Endothelial cell of umbilical vein (primary cell): Measurements from ENCODE around the gene CDRT15. TPM values are rescaled to one million over a fixed set of nuclear protein-coding genes. Genes with fewer than 3 reads are reported as not detected.
"Not testable (repeated sequence)": the region's sequence is repeated elsewhere in the genome, so short reads cannot be mapped to it uniquely, and the experiment has no call there.

Experiments used
- BruUV-seq: library from RNA; stranded (reverse); fragments of 400-500 nt; replicated peaks from 2 replicates; lab custom pipeline; 2021; lab: Mats Ljungman, UMichigan
- CTCF ChIA-PET: fragments of 300-600, 350-600 bp; sonication (Branson Sonifier 250); formaldehyde crosslinking; loops from one replicate; lab custom pipeline; 2021; ENCODE audit warnings: antibody characterized with exemption, inconsistent platforms; lab: Charles Lee
- POLR2A ChIA-PET: fragments of 300-600, 350-600 bp; sonication (Branson Sonifier 250); formaldehyde crosslinking; loops from one replicate; lab custom pipeline; 2021; ENCODE audit warnings: antibody characterized with exemption, inconsistent platforms; lab: Charles Lee
- DNase-seq: peaks from one replicate; pipeline ENCODE4 v3.0.0-alpha.2; 2011; ENCODE audit warnings: low read depth, low spot score
- FAIRE-seq: peaks from 2 replicates; lab custom pipeline; 2011; peaks lifted over from hg19 to GRCh38; lab: Jason Lieb, UNC
- H2AFZ ChIP-seq: 2 replicates; pipeline ENCODE4 v1.6.0; 2012; ENCODE audit warnings: low read depth, low read length, control low read depth, inconsistent platforms
- H3K27ac ChIP-seq: 2 replicates; pipeline ENCODE4 v1.5.1; 2011; ENCODE audit warnings: low read depth, mild to moderate bottlenecking, control low read depth, low read length, moderate library complexity; ENCODE audit not compliant: insufficient read depth
- H3K27me3 ChIP-seq, 2 experiments: 2 replicates each; pipeline versions ENCODE4 v1.6.0 to v1.6.1; 2011; ENCODE audit warnings: low read length in 2 of 2, mixed read lengths in 1 of 2; ENCODE audit not compliant: control insufficient read depth in 2 of 2, insufficient read depth in 2 of 2
- H3K36me3 ChIP-seq, 2 experiments: 2 replicates in 1 of 2; 3 replicates in 1 of 2; pipeline ENCODE4 v1.5.1; 2011; ENCODE audit warnings: low read length in 2 of 2, mild to moderate bottlenecking in 1 of 2, moderate library complexity in 1 of 2; ENCODE audit not compliant: control insufficient read depth in 2 of 2, insufficient read depth in 2 of 2; ENCODE audit errors: extremely low read depth in 1 of 2
- H3K4me1 ChIP-seq: 3 replicates; pipeline ENCODE4 v1.5.1; 2011; ENCODE audit warnings: mild to moderate bottlenecking, low read length; ENCODE audit not compliant: control insufficient read depth, insufficient read depth; ENCODE audit errors: extremely low read depth
- H3K4me2 ChIP-seq: 2 replicates; pipeline ENCODE4 v1.6.1; 2011; ENCODE audit warnings: low read length, control low read depth, mixed read lengths; ENCODE audit not compliant: insufficient read depth
- H3K4me3 ChIP-seq, 3 experiments: fragments of 200-600 bp in 1 of 3; sonication (generic), shearing (Covaris generic) in 1 of 3; replicated peaks in 1 of 3; 2 replicates each; pipeline ENCODE4 v1.5.1; 2011 to 2016; ENCODE audit warnings: control low read depth in 3 of 3, low read length in 3 of 3, mild to moderate bottlenecking in 2 of 3, inconsistent platforms in 1 of 3, low read depth in 1 of 3, moderate library complexity in 1 of 3; ENCODE audit not compliant: insufficient read depth in 1 of 3
- H3K79me2 ChIP-seq: 2 replicates; pipeline ENCODE4 v1.6.0; 2012; ENCODE audit warnings: low read length, inconsistent platforms; ENCODE audit not compliant: control insufficient read depth, insufficient read depth
- H3K9ac ChIP-seq: replicated peaks from 2 replicates; pipeline ENCODE3; 2011; ENCODE audit warnings: low read length, control low read depth; ENCODE audit not compliant: insufficient read depth; ENCODE audit errors: extremely low read depth
- H3K9me1 ChIP-seq: replicated peaks from 3 replicates; pipeline ENCODE4 v1.6.0; 2011; ENCODE audit warnings: mild to moderate bottlenecking, low read length; ENCODE audit not compliant: control insufficient read depth, insufficient read depth; ENCODE audit errors: extremely low read depth
- H3K9me3 ChIP-seq: replicated peaks from 2 replicates; pipeline ENCODE4 v1.5.1; 2012; ENCODE audit warnings: low read length, inconsistent platforms; ENCODE audit not compliant: control insufficient read depth, insufficient read depth
- H4K20me1 ChIP-seq: replicated peaks from 2 replicates; pipeline ENCODE3; 2011; ENCODE audit warnings: mild to moderate bottlenecking, low read length; ENCODE audit not compliant: control insufficient read depth, insufficient read depth; ENCODE audit errors: extremely low read depth
- EZH2 ChIP-seq: IDR thresholded peaks from 2 replicates; pipeline ENCODE4 v1.6.1; 2012; ENCODE audit warnings: borderline replicate concordance, low read depth, mild to moderate bottlenecking, moderate library complexity, low read length, inconsistent platforms; ENCODE audit not compliant: severe bottlenecking
- FOS ChIP-seq: IDR thresholded peaks from 2 replicates; pipeline ENCODE4 v1.6.1; 2011; ENCODE audit warnings: mild to moderate bottlenecking, low read length, moderate library complexity, borderline replicate concordance; ENCODE audit not compliant: insufficient read depth
- GATA2 ChIP-seq: IDR thresholded peaks from 2 replicates; pipeline ENCODE4 v1.7.0; 2011; ENCODE audit warnings: low read depth, mild to moderate bottlenecking, moderate library complexity, mixed read lengths, low read length; ENCODE audit not compliant: insufficient read length, insufficient read depth
- JUN ChIP-seq: IDR thresholded peaks from 2 replicates; pipeline ENCODE4 v1.6.1; 2011; ENCODE audit warnings: borderline replicate concordance, low read depth; ENCODE audit not compliant: insufficient read length, insufficient read depth
- MYC ChIP-seq: IDR thresholded peaks from one replicate; pipeline ENCODE4 v1.6.1; 2011; ENCODE audit warnings: mild to moderate bottlenecking, low read depth, low read length
- POLR2A ChIP-seq: IDR thresholded peaks from 2 replicates; pipeline ENCODE4 v1.6.1; 2012; ENCODE audit warnings: low read depth, mild to moderate bottlenecking, control low read depth, low read length
- POLR2AphosphoS5 ChIP-seq: IDR thresholded peaks from 2 replicates; pipeline ENCODE4 v1.6.1; 2012; ENCODE audit warnings: low read depth, mild to moderate bottlenecking, control low read depth, low read length, moderate library complexity; ENCODE audit not compliant: insufficient read depth
- dilution Hi-C: fragments of 300-500 bp; cut with MboI; formaldehyde crosslinking; loops from one replicate; pipeline ENCODE4 v1.15.0; 2019; ENCODE audit warnings: low sequenced_read_pairs; ENCODE audit not compliant: extremely low pct_ligation_motif_present
- intact Hi-C: fragments of 100-400 bp; cut with micrococcal nuclease; formaldehyde crosslinking; loops from one replicate; pipeline ENCODE4 v1.10.0; 2022
- polyA plus RNA-seq, 4 experiments: library from polyadenylated mRNA; depleted of rRNA in 3 of 4; stranded (reverse) in 3 of 4; unstranded in 1 of 4; fragments of >200 nt; gene quantifications; 2 replicates each; pipeline versions ENCODE4 v1.2.1 to v1.2.3, GENCODE V29; 2011 to 2012; ENCODE audit warnings: missing spikeins in 1 of 4
- total RNA-seq: library from RNA; stranded (reverse); gene quantifications from 2 replicates; pipeline ENCODE4 v1.2.3, GENCODE V29; 2021
- TF ChIP-seq, protein P1 (sequence below), 2 donors: IDR thresholded peaks; 1 replicate in 1 of 2; 2 replicates in 1 of 2; pipeline ENCODE4 v1.5.1; 2011; ENCODE audit warnings: low read length in 2 of 2, mild to moderate bottlenecking in 2 of 2, moderate library complexity in 2 of 2, control low read depth in 1 of 2, inconsistent platforms in 1 of 2, low read depth in 1 of 2; ENCODE audit not compliant: insufficient read depth in 1 of 2; ENCODE audit errors: extremely low read depth in 1 of 2
- TF ChIP-seq, protein P2 (sequence below): IDR thresholded peaks from 2 replicates; pipeline ENCODE4 v1.6.1; 2011; ENCODE audit not compliant: insufficient read depth, insufficient read length

Gene CDRT15
- total and polyA plus RNA-seq, 2 donors (not counting 3 experiments of a cell fraction or from before 2014, with no cell fraction given), result not detected

DNA sequence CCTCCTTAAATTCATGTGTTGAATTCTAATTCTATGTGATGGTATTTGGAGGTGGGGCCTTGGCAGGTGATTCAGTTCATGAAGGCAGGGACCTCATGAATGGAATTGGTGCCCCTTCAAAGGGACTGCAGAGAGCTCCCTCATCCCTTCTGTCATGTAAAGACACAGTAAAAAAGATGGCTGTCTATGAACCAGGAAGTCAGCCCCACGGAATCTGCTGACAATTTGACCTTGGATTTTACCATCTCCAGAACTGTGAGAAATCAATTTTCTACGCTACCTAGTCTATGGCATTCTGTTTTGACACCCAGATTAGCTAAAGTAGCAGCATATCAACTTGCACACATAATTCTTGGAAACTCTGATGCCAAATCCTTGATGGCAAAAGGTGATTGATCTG is 1.6 kb downstream of the CDRT15 start:
- H3K4me2 ChIP-seq, BruUV-seq, H3K9ac ChIP-seq, H3K36me3 ChIP-seq, DNase-seq, H3K9me1 ChIP-seq, FAIRE-seq, H3K79me2 ChIP-seq, H3K4me3 ChIP-seq, H3K27ac ChIP-seq, dilution Hi-C loops, POLR2A ChIA-PET, H2AFZ ChIP-seq, H4K20me1 ChIP-seq, CTCF ChIA-PET, H3K9me3 ChIP-seq, H3K4me1 ChIP-seq, H3K27me3 ChIP-seq: not testable (repeated sequence)
- intact Hi-C loops, result loop anchor here (10.0 kb wide), 1 partner anchor 200 kb away; no protein-coding TSS in a partner anchor

DNA sequence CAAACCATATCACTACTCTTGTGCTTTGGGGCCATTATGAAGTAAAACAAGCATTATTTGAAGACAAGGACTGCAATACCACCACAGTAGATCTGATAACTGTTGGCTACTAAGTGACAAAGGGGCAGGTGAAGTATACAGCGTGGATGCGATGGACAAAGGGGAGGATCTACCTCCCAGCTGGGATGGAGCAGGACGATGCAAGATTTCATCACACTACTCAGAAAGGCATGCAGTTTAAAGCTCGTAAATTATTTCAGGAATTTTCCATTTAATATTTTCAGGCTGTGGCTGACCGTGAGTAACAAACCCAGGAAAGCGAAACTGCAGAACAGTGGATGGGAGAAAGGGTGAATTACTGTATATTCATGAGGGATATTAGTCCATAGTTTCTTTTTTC is 5.5 kb downstream of the CDRT15 start:
- peak; percentile 70 for FAIRE-seq
- BruUV-seq, dilution Hi-C loops, DNase-seq, H3K9me1 ChIP-seq, H3K79me2 ChIP-seq, H3K4me3 ChIP-seq, H3K27ac ChIP-seq, CTCF ChIA-PET, H3K9me3 ChIP-seq, H2AFZ ChIP-seq, H3K27me3 ChIP-seq, H3K4me2 ChIP-seq, H3K9ac ChIP-seq, H3K4me1 ChIP-seq, POLR2A ChIA-PET, H3K36me3 ChIP-seq, H4K20me1 ChIP-seq: not testable (repeated sequence)
- intact Hi-C loops, result loop anchor here (10.0 kb wide), 1 partner anchor 196 kb away; no protein-coding TSS in a partner anchor

DNA sequence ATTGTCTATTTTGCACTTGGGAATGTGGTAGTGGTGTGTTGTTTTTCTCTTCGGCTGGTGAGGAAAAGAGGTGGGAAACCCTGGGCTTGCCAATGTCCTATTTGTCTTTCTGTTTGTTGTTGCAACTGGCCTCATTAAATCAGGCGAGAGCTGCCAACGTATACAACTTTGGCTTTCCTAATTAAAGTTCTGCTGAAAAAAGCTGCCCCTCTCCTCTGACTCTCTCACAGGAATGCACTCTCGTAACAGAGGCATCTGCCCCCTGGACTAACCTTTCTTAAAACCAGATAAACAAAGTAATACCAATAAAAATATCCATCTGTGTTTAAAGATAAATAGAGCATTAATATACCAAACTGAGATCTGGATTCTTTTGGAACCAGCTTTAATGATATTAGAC is 7.8 kb downstream of the CDRT15 start:
- intact Hi-C loops, result no loop called here
- H4K20me1 ChIP-seq, result no peaks in the 10 kb centered on the region
- dilution Hi-C loops, result no loop called here
- H3K4me1 ChIP-seq, result no peaks in the 10 kb centered on the region
- no peak for DNase-seq
- TF ChIP-seq, protein P1, sequence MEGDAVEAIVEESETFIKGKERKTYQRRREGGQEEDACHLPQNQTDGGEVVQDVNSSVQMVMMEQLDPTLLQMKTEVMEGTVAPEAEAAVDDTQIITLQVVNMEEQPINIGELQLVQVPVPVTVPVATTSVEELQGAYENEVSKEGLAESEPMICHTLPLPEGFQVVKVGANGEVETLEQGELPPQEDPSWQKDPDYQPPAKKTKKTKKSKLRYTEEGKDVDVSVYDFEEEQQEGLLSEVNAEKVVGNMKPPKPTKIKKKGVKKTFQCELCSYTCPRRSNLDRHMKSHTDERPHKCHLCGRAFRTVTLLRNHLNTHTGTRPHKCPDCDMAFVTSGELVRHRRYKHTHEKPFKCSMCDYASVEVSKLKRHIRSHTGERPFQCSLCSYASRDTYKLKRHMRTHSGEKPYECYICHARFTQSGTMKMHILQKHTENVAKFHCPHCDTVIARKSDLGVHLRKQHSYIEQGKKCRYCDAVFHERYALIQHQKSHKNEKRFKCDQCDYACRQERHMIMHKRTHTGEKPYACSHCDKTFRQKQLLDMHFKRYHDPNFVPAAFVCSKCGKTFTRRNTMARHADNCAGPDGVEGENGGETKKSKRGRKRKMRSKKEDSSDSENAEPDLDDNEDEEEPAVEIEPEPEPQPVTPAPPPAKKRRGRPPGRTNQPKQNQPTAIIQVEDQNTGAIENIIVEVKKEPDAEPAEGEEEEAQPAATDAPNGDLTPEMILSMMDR (IDR thresholded peaks at IDR 0.05; ENCODE audit: extremely low read depth in 1 of 2, insufficient read depth in 1 of 2, low read depth in 1 of 2, low read length in 2 of 2), result no peak
- TF ChIP-seq POLR2AphosphoS5 (no peak), MYC (no peak), FOS (no peak), POLR2A (no peak), EZH2 (no peak), JUN (no peak), GATA2 (no peak)
- TF ChIP-seq, protein P2, sequence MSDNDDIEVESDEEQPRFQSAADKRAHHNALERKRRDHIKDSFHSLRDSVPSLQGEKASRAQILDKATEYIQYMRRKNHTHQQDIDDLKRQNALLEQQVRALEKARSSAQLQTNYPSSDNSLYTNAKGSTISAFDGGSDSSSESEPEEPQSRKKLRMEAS, result no peak
- BruUV-seq, result no TSS peak
- H3K9me3 ChIP-seq, result no peaks in the 10 kb centered on the region
- no peaks in the 10 kb centered on the region for H3K9me1 ChIP-seq
- no peaks in the 10 kb centered on the region for H3K79me2 ChIP-seq
- H3K36me3 ChIP-seq, result no peaks in the 10 kb centered on the region
- no peaks in the 10 kb centered on the region for H3K27me3 ChIP-seq
- H3K4me2 ChIP-seq, result no peak overlapping the region
- ChIA-PET CTCF (no interaction called here), POLR2A (no interaction called here)
- no peak overlapping the region for H2AFZ ChIP-seq
- no peak overlapping the region for H3K9ac ChIP-seq
- no peak overlapping the region for H3K4me3 ChIP-seq
- no peak overlapping the region for H3K27ac ChIP-seq
- FAIRE-seq, result no peak
